ENCODE measurements around the gene FIZ1.
"Not testable (repeated sequence)": the region's sequence is repeated elsewhere in the genome, so short reads cannot be mapped to it uniquely, and the experiment has no call there.

The FIZ1 gene

DNA sequence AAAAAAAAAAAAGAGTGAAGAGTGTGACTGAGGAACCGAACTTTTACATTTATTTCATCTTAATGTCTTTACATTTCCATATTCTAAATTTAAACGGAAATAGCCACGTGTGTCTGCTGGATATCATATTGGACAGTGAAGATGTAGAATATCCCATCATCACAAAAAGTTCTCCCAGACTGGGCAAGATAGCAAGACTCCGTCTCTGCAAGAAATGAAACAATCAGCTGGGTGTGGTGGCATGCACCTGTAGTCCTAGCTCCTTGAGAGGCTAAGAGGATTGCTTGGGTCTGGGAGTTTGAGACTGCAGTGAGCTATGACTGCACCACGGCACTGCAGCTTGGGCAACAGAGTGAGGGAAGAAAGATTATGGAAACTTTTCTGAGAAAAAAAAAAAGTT is 22.6 kb downstream of the FIZ1 start:
- TF ChIP-seq SUZ12 (IDR thresholded peaks at IDR 0.05; ENCODE audit: extremely low read depth, insufficient read depth, insufficient read length), result no peak
- TF ChIP-seq ZNF274 (IDR thresholded peaks at IDR 0.05; ENCODE audit: low read depth, low read length), result no peak
- TF ChIP-seq YY1 (IDR thresholded peaks at IDR 0.05; ENCODE audit: insufficient read depth, insufficient read length), result no peak

DNA sequence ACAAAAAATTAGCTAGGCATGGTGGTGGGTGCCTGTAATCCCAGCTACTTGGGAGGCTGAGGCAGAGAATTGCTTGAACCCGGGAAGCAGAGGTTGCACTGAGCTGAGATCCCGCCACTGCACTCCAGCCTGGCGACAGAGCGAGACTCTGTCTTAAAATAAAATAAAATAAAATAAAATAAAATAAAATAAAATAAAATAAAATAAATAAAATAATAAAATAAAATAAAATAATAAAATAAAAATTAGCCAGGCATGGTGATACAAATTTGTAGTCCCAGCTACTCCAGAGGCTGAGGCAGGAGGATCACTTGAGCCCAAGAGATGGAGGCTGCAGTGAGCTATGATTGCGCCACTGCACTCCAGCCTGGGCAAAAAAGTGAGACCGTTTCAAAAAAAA is 25.4 kb downstream of the FIZ1 start:
- not testable (repeated sequence) for H3K27me3 ChIP-seq (ENCODE audit: insufficient read depth, insufficient read length); H3K9me3 ChIP-seq (ENCODE audit: insufficient read depth, low read length); DNase-seq (ENCODE audit: low read depth, low spot score); H3K9ac ChIP-seq (ENCODE audit: insufficient read length, low read depth); H3K4me1 ChIP-seq (ENCODE audit: insufficient read depth, insufficient read length); H3K4me3 ChIP-seq (ENCODE audit: insufficient read length, low read depth)
- H3K36me3 ChIP-seq (ENCODE audit: insufficient read depth, insufficient read length, low read length), result peaks cover 19% of the 10 kb centered on the region

More for the DNA sequence above, 22.6 kb downstream of the FIZ1 start:
- Histone ChIP-seq H3K9ac (ENCODE audit: insufficient read length, low read depth) (no peak overlapping the region), H3K27me3 (ENCODE audit: insufficient read depth, insufficient read length) (no peaks in the 10 kb centered on the region), H3K4me1 (ENCODE audit: insufficient read depth, insufficient read length) (no peaks in the 10 kb centered on the region), H3K4me3 (ENCODE audit: insufficient read length, low read depth) (no peak overlapping the region), H3K36me3 (ENCODE audit: insufficient read depth, insufficient read length, low read length) (peaks cover 24% of the 10 kb centered on the region), H3K9me3 (ENCODE audit: insufficient read depth, low read length) (no peaks in the 10 kb centered on the region)
- DNase-seq (ENCODE audit: low read depth, low spot score), result no peak

DNA sequence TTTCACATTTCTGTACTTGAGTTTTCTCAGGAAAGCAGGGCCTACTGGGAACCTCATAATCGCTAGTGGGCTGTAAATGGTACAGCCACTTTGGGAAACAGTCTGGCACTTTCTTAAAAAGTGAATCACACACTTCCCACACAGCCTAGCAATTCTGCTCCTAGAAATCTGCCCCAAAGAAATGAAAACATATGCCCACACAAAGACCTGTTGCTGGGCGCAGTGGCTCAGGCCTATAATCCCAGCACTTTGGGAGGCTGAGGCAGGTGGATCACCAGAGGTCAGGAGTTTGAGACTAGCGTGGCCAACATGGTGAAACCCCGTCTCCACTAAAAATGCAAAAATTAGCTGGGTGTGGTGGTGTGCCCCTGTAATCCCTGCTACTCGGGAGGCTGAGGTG is 29.8 kb downstream of the FIZ1 start:
- not testable (repeated sequence) for H3K9me3 ChIP-seq (ENCODE audit: insufficient read depth, low read length); H3K27me3 ChIP-seq (ENCODE audit: insufficient read depth, insufficient read length); DNase-seq (ENCODE audit: low read depth, low spot score); H3K9ac ChIP-seq (ENCODE audit: insufficient read length, low read depth); H3K36me3 ChIP-seq (ENCODE audit: insufficient read depth, insufficient read length, low read length); H3K4me1 ChIP-seq (ENCODE audit: insufficient read depth, insufficient read length); H3K4me3 ChIP-seq (ENCODE audit: insufficient read length, low read depth)

DNA sequence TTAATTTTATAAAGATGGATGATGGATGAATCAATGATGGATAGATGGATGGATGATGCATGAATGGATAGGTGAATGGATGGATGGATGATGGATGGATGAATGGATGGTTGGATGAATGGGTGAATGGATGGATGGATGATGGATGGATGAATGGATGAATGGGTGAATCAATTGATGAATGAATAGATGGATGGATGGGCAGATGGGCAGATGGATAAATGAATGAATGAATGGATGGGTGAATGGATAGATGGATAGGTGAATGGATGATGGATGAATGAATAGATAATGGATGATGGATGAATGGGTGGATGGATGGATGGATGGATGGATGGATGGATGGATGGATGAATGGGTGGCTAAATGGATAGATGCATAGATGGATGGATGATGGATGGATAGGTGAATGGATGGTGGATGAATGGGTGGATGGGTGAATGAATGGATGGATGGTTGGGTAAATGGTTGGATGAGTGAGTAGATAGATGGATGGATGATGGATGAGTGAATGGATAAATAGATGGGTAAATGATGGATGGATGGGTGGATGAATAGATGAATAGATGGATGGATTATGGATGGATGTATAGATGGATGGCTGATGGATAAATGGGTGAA is 31.5 kb downstream of the FIZ1 start:
- H3K36me3 ChIP-seq (ENCODE audit: insufficient read depth, insufficient read length, low read length), result no peaks in the 10 kb centered on the region
- no peaks in the 10 kb centered on the region for H3K4me1 ChIP-seq (ENCODE audit: insufficient read depth, insufficient read length)
- H3K27me3 ChIP-seq (ENCODE audit: insufficient read depth, insufficient read length), result no peaks in the 10 kb centered on the region
- no peak for DNase-seq (ENCODE audit: low read depth, low spot score)
- no peak overlapping the region for H3K4me3 ChIP-seq (ENCODE audit: insufficient read length, low read depth)
- H3K9me3 ChIP-seq (ENCODE audit: insufficient read depth, low read length), result no peaks in the 10 kb centered on the region
- TF ChIP-seq SUZ12 (IDR thresholded peaks at IDR 0.05; ENCODE audit: extremely low read depth, insufficient read depth, insufficient read length), result no peak
- TF ChIP-seq YY1 (IDR thresholded peaks at IDR 0.05; ENCODE audit: insufficient read depth, insufficient read length), result no peak
- TF ChIP-seq ZNF274 (IDR thresholded peaks at IDR 0.05; ENCODE audit: low read depth, low read length), result no peak
- H3K9ac ChIP-seq (ENCODE audit: insufficient read length, low read depth), result no peak overlapping the region

DNA sequence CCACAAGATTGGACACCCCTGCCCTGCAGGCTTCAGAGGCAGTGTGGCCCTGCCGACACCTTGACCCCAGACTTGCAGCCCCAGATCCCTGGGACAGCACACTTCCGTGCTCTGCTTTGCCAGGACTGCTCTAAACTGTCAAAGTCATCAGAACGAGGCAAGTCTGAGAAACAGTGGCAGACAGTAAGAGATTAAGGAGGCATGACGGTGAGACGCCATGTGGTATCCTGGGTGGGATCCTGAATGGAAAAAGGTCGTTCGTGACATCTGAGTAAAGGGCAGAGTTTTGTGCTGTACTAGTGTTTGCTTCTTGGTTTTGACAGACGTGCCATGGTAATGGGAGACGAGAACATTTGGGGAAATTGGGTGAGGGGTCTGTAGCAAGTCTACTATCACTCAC is 32.5 kb downstream of the FIZ1 start:
- Histone ChIP-seq H3K4me3 (ENCODE audit: insufficient read length, low read depth) (no peak overlapping the region), H3K36me3 (ENCODE audit: insufficient read depth, insufficient read length, low read length) (no peaks in the 10 kb centered on the region), H3K9ac (ENCODE audit: insufficient read length, low read depth) (no peak overlapping the region), H3K4me1 (ENCODE audit: insufficient read depth, insufficient read length) (no peaks in the 10 kb centered on the region), H3K9me3 (ENCODE audit: insufficient read depth, low read length) (no peaks in the 10 kb centered on the region), H3K27me3 (ENCODE audit: insufficient read depth, insufficient read length) (no peaks in the 10 kb centered on the region)
- TF ChIP-seq SUZ12 (IDR thresholded peaks at IDR 0.05; ENCODE audit: extremely low read depth, insufficient read depth, insufficient read length) (no peak), ZNF274 (IDR thresholded peaks at IDR 0.05; ENCODE audit: low read depth, low read length) (no peak), YY1 (IDR thresholded peaks at IDR 0.05; ENCODE audit: insufficient read depth, insufficient read length) (no peak)
- no peak for DNase-seq (ENCODE audit: low read depth, low spot score)

DNA sequence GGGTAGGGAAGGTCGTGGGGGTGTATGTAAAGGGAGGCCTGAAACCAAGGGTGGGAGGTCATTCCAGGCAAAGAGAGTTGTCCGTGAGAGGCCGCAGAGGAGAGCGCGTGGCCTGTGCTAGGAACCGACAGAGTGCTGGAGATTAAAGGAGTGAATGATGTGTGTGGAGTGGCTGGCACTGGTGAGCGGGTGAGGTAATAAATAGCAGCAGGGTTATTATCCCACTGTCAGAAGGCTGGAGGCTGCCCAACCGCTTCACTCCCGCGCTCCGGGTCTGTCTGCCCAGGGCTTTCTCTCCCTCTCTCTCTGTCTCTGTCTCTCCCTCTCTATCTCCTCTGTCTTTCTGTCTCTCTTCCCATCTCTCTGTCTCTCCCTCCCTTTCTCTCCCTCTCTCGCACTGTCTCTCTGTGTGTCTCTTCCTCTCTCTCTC is 36.0 kb downstream of the FIZ1 start:
- H3K9ac ChIP-seq (ENCODE audit: insufficient read length, low read depth), result no peak overlapping the region
- H3K4me3 ChIP-seq (ENCODE audit: insufficient read length, low read depth), result no peak overlapping the region
- no peaks in the 10 kb centered on the region for H3K4me1 ChIP-seq (ENCODE audit: insufficient read depth, insufficient read length)
- H3K27me3 ChIP-seq (ENCODE audit: insufficient read depth, insufficient read length), result no peaks in the 10 kb centered on the region
- H3K9me3 ChIP-seq (ENCODE audit: insufficient read depth, low read length), result no peaks in the 10 kb centered on the region
- H3K36me3 ChIP-seq (ENCODE audit: insufficient read depth, insufficient read length, low read length), result no peaks in the 10 kb centered on the region
- TF ChIP-seq SUZ12 (IDR thresholded peaks at IDR 0.05; ENCODE audit: extremely low read depth, insufficient read depth, insufficient read length) (no peak), YY1 (IDR thresholded peaks at IDR 0.05; ENCODE audit: insufficient read depth, insufficient read length) (no peak), ZNF274 (IDR thresholded peaks at IDR 0.05; ENCODE audit: low read depth, low read length) (no peak)
- DNase-seq (ENCODE audit: low read depth, low spot score), result no peak

DNA sequence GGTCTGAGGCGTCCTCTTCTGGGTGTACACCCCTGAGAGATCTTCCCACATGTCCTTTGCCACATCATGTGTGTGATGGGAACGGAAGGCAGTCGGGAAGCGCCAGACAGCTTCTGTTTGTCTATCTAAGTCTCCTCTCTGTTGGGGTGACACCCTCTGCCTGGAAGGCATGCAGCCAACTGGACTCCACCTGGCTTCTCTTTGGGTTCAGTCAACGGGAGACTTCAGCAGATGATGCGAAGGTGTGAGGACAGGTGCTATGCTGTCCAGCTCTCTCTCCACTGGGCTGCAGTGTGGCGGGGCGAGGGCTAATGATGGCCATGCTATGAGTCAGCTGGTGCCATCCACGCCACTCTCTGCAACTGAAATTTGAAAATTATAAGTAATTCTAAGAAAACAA is 39.6 kb downstream of the FIZ1 start:
- Histone ChIP-seq H3K9ac (ENCODE audit: insufficient read length, low read depth) (no peak overlapping the region), H3K4me1 (ENCODE audit: insufficient read depth, insufficient read length) (no peaks in the 10 kb centered on the region), H3K36me3 (ENCODE audit: insufficient read depth, insufficient read length, low read length) (no peaks in the 10 kb centered on the region), H3K27me3 (ENCODE audit: insufficient read depth, insufficient read length) (no peaks in the 10 kb centered on the region), H3K9me3 (ENCODE audit: insufficient read depth, low read length) (no peaks in the 10 kb centered on the region), H3K4me3 (ENCODE audit: insufficient read length, low read depth) (no peak overlapping the region)
- no peak for TF ChIP-seq ZNF274 (IDR thresholded peaks at IDR 0.05; ENCODE audit: low read depth, low read length)
- TF ChIP-seq SUZ12 (IDR thresholded peaks at IDR 0.05; ENCODE audit: extremely low read depth, insufficient read depth, insufficient read length), result no peak
- no peak for TF ChIP-seq YY1 (IDR thresholded peaks at IDR 0.05; ENCODE audit: insufficient read depth, insufficient read length)
- no peak for DNase-seq (ENCODE audit: low read depth, low spot score)

DNA sequence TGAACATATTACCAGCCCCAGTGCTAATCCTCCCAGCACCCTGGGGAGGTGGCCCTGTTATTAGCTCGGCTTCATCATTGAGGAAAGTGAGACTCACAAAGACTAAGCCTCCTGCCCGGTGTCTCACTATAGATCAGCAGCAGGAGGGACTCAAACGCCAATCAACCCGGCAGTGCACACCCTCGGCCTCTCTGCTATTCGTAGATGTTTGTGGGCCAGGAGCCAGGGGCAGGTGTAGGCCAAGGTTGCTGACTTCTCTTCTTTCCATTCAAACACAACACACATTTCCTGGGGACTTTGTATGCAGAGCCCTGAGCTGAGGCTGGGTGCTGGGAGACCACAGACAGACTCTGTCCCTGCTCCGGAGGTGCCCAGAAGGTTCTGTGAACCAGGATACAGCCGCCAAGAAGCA is 44.6 kb downstream of the FIZ1 start:
- Histone ChIP-seq H3K4me3 (ENCODE audit: insufficient read length, low read depth) (no peak overlapping the region), H3K9ac (ENCODE audit: insufficient read length, low read depth) (no peak overlapping the region), H3K9me3 (ENCODE audit: insufficient read depth, low read length) (no peaks in the 10 kb centered on the region), H3K27me3 (ENCODE audit: insufficient read depth, insufficient read length) (peaks cover 21% of the 10 kb centered on the region), H3K36me3 (ENCODE audit: insufficient read depth, insufficient read length, low read length) (no peaks in the 10 kb centered on the region), H3K4me1 (ENCODE audit: insufficient read depth, insufficient read length) (peaks cover 2% of the 10 kb centered on the region)
- DNase-seq (ENCODE audit: low read depth, low spot score), result no peak
- no peak for TF ChIP-seq SUZ12 (IDR thresholded peaks at IDR 0.05; ENCODE audit: extremely low read depth, insufficient read depth, insufficient read length)
- no peak for TF ChIP-seq ZNF274 (IDR thresholded peaks at IDR 0.05; ENCODE audit: low read depth, low read length)
- no peak for TF ChIP-seq YY1 (IDR thresholded peaks at IDR 0.05; ENCODE audit: insufficient read depth, insufficient read length)

All from NT2/D1 (cell line).